SU-DHL-6 (cell line): Measurements from ENCODE around the gene TRRAP.

Source experiments
- CTCF ChIP-seq: fragments of 200-600 bp; sonication (generic); IDR thresholded peaks from one replicate; pipeline ENCODE4 v1.5.1; 2017; ENCODE audit warnings: antibody characterized with exemption, mild to moderate bottlenecking, low read length, moderate library complexity; ENCODE audit not compliant: insufficient read depth, poor library complexity, severe bottlenecking
- EZH2phosphoT487 ChIP-seq: fragments of 200-600 bp; sonication (generic), shearing (Covaris generic); conservative IDR thresholded peaks from 2 replicates; pipeline ENCODE4 v1.6.1; 2018; ENCODE audit warnings: mild to moderate bottlenecking, antibody characterized with exemption, low read length, moderate library complexity, mixed read lengths

GRCh38 chr7:98848918-98849317 is 29.4 kb upstream of the TRRAP start:
- TF ChIP-seq CTCF (no peak), EZH2phosphoT487 (no peak)
